Stomach (tissue), 9 donors: ENCODE results near the gene PCYT2. TPM values are rescaled to one million over a fixed set of nuclear protein-coding genes. Genes with fewer than 3 reads are reported as not detected.

ENCODE experiments used
- DNase-seq, 2 donors: peaks; one replicate each; pipeline versions ENCODE4 v3.0.0 to v3.0.0-alpha.2; 2013 to 2019
- H3K27ac ChIP-seq, 5 donors: fragments of 200-600 bp in 4 of 5; sonication (generic) in 4 of 5; one replicate each; pipeline ENCODE4 v1.5.1; 2013 to 2019; ENCODE audit warnings: mild to moderate bottlenecking in 1 of 5, moderate library complexity in 1 of 5
- H3K27me3 ChIP-seq, 3 donors: fragments of 200-600 bp; sonication (generic); one replicate each; pipeline ENCODE4 v1.5.1; 2017 to 2019; ENCODE audit warnings: mixed run types in 1 of 3
- H3K36me3 ChIP-seq, 4 donors: fragments of 200-600 bp; sonication (generic); 1 replicate in 3 of 4; 2 replicates in 1 of 4; pipeline ENCODE4 v1.5.1; 2016 to 2019
- H3K4me1 ChIP-seq, 4 donors: fragments of 200-600 bp; sonication (generic); one replicate each; pipeline ENCODE4 v1.5.1; 2016 to 2019
- H3K4me3 ChIP-seq, 4 donors: fragments of 200-600 bp; sonication (generic) in 3 of 4; one replicate each; pipeline ENCODE4 v1.5.1; 2016 to 2019; ENCODE audit warnings: mild to moderate bottlenecking in 1 of 4
- H3K9me3 ChIP-seq, 4 donors: fragments of 200-600 bp; sonication (generic); one replicate each; pipeline ENCODE4 v1.5.1; 2016 to 2019
- EP300 ChIP-seq: sonication (generic); formaldehyde crosslinking; IDR thresholded peaks from one replicate; pipeline ENCODE4 v1.6.1; 2017; ENCODE audit warnings: antibody characterized with exemption
- POLR2A ChIP-seq, 4 donors: fragments of 450-650 bp; IDR thresholded peaks; one replicate each; pipeline ENCODE4 v1.6.1; 2016; ENCODE audit warnings: antibody characterized with exemption in 4 of 4, control low read depth in 2 of 4, mild to moderate bottlenecking in 1 of 4, moderate library complexity in 1 of 4
- POLR2AphosphoS5 ChIP-seq, 3 donors: sonication (generic); formaldehyde crosslinking; IDR thresholded peaks; one replicate each; pipeline ENCODE4 v1.6.1; 2016; ENCODE audit warnings: antibody characterized with exemption in 3 of 3
- WGBS, 5 donors: extraction: QIAGEN DNeasy Blood & Tissue Kit in 3 of 5; methylation state at CpG; one replicate each; pipeline versions ENCODE4 v1.1.5 to v1.1.7; 2013 to 2018; 5-methylcytosine and 5-hydroxymethylcytosine counted together
- intact Hi-C: fragments of 100-400 bp; cut with DNase I; formaldehyde crosslinking; loops from one replicate; pipeline ENCODE4 v1.15.1; 2023; ENCODE audit warnings: low total_unique reads
- polyA plus RNA-seq, 3 donors: library from polyadenylated mRNA; stranded (reverse); fragments of 200-250 nt; gene quantifications; one replicate each; pipeline ENCODE4 v1.2.3, GENCODE V29; 2013
- total RNA-seq, 5 donors: library from RNA; depleted of rRNA; stranded (reverse); fragments of >200 nt; gene quantifications; one replicate each; pipeline versions ENCODE4 v1.1.0 to v1.2.3, GENCODE V29; 2014 to 2016
- TF ChIP-seq, protein P1 (sequence below), 7 experiments: fragments of 450-650 bp in 4 of 7; fragments of 200-600 bp in 3 of 7; sonication (generic) in 3 of 7; IDR thresholded peaks; one replicate each; pipeline ENCODE4 v1.5.1; 2016 to 2019; ENCODE audit warnings: antibody characterized with exemption in 7 of 7, control low read depth in 2 of 7, mild to moderate bottlenecking in 1 of 7
- donor health status: healthy with polysubstance abuse.
- donor health status: Bipolar disorder and iron deficiency.
- donor health status: healthy.

The PCYT2 gene
- total and polyA plus RNA-seq, 8 donors = 17.5 to 119 (median 41.2) TPM

DNA sequence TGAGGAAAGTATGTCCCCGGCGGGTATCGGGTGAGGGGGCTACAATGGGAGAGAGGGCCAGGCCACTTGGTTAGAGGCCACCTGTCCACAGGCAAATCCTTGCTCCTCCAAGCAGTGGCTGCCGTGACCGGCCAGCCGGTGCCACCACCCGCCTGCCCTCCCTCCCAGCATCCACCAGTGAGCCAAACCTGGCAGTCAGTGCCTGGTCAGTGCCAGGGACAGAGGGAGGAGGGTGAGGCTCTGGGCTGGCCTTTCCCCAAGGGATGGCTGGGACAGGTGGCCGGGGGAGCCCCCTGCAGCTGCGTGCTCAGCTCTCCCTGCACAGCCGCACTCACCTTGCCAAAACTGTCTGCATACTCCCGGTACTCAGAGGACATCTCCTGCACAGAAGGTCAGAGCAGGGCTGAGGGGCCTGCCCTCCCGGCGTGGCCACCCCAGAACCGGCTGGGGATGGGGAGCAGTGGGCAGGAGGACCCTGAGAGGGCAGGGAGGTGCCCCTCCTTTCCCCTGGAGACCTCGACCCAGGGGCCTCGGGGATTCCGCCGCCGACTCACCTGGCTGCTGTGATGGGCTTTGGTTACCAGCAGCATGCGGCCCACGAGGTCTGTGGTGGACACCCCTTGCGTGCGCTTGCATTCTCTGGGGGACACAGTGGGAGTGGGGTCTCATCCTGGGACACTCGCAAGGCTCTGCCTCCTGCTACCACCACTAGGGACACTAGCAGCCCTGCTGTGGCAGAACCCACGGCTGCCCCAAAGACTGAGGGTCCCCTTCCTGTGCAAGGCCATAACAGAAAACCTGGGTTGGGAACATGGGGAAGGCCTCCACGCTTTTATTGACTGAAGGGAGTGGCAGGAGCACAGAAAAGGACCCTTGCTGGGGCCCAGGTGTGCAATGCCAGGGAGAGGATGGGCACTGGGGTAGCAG lies 3.7 kb downstream of the PCYT2 start:
- Histone ChIP-seq H3K27ac (no peak overlapping the region), H3K36me3 (peaks cover 42 to 71% (median 63%) of the 10 kb centered on the region in 4 donors), H3K9me3 (no peaks in the 10 kb centered on the region), H3K4me1 (peaks cover 11 to 50% (median 37%) of the 10 kb centered on the region in 4 donors), H3K27me3 (peaks cover 0 to 10% (median 5%) of the 10 kb centered on the region in 3 donors), H3K4me3 (no peak overlapping the region)
- TF ChIP-seq, protein P1, sequence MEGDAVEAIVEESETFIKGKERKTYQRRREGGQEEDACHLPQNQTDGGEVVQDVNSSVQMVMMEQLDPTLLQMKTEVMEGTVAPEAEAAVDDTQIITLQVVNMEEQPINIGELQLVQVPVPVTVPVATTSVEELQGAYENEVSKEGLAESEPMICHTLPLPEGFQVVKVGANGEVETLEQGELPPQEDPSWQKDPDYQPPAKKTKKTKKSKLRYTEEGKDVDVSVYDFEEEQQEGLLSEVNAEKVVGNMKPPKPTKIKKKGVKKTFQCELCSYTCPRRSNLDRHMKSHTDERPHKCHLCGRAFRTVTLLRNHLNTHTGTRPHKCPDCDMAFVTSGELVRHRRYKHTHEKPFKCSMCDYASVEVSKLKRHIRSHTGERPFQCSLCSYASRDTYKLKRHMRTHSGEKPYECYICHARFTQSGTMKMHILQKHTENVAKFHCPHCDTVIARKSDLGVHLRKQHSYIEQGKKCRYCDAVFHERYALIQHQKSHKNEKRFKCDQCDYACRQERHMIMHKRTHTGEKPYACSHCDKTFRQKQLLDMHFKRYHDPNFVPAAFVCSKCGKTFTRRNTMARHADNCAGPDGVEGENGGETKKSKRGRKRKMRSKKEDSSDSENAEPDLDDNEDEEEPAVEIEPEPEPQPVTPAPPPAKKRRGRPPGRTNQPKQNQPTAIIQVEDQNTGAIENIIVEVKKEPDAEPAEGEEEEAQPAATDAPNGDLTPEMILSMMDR (IDR thresholded peaks at IDR 0.05) = no peak
- TF ChIP-seq POLR2AphosphoS5 (IDR thresholded peaks at IDR 0.05) (no peak), POLR2A (IDR thresholded peaks at IDR 0.05) (no peak), EP300 (no peak)
- 91 to 95% (median 93%) methylated on average over 20 to 26 of the region's 26 CpGs for WGBS, 5 donors
- DNase-seq = no peak
- intact Hi-C loops = no loop called here

DNA sequence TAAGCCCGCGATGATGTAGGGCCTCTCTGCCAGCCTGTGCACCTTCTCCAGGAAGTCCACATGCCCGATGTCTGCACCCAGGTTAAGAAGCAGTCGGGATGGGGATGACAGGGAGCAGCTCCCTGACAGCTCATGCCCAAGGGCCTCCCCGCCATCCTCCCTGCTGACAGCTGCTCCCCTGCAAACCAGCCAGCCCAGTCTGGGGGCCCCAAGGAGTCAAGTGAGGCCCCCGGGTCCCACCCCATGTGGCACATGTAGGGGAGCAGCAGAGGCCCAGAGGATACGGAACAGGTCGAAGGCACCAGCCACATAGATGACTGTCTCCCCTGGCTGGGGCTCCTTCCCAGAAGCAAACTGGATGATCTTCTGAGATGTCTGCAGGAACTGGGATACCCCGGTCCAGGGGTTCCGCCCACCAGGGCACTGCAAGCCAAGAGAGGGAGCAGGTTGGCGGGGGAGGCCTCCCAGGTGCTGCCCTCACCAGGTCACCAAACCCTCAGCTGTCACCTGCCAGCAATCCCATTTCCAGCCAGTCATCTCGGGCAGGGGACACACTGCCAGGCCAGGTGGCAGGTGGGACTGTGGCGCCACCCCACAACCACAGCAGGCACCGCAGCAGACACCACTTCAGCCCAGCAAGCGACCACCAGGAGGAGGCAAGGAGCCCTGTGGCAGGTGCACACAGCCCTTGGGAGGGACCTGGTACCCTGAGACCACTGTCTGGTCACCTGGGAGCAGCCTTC lies 4.6 kb downstream of the PCYT2 start:
- no peak for DNase-seq
- 83 to 94% (median 91%) methylated on average over 7 to 15 of the region's 15 CpGs for WGBS, 5 donors
- intact Hi-C loops = no loop called here

DNA sequence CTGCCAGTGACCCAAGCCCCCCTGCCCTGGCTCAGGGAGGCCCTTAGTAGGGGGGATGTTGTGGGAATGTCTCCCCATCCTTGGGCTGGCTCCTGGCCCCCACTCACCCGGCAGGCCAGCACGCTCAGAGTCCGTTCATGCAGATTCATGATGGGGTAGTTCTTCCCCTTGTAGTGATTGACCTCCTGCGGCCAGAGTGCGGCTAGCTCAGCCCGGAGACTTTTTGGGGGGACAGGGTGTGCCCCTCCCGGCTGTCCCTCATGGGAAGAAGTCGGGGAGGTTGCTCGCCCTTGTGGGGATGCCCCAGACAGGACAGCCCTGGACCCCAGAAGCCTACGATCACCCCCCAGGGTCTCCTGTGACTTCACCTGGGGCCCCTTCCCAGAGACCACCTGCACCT lies 5.2 kb downstream of the PCYT2 start:
- TF ChIP-seq, protein P1 (IDR thresholded peaks at IDR 0.05) = no peak
- TF ChIP-seq EP300 (no peak), POLR2A (IDR thresholded peaks at IDR 0.05) (no peak), POLR2AphosphoS5 (IDR thresholded peaks at IDR 0.05) (no peak)
- no peak for DNase-seq

More for the DNA sequence above, 4.6 kb downstream of the PCYT2 start:
- Histone ChIP-seq H3K9me3 (no peaks in the 10 kb centered on the region), H3K4me1 (peaks cover 19 to 50% (median 37%) of the 10 kb centered on the region in 4 donors), H3K27ac (no peak overlapping the region), H3K36me3 (peaks cover 39 to 64% (median 56%) of the 10 kb centered on the region in 4 donors), H3K4me3 (no peak overlapping the region), H3K27me3 (peaks cover 0 to 18% (median 13%) of the 10 kb centered on the region in 3 donors)
- TF ChIP-seq POLR2AphosphoS5 (IDR thresholded peaks at IDR 0.05) (no peak), POLR2A (IDR thresholded peaks at IDR 0.05) (no peak), EP300 (no peak)
- TF ChIP-seq, protein P1 (IDR thresholded peaks at IDR 0.05) = no peak

DNA sequence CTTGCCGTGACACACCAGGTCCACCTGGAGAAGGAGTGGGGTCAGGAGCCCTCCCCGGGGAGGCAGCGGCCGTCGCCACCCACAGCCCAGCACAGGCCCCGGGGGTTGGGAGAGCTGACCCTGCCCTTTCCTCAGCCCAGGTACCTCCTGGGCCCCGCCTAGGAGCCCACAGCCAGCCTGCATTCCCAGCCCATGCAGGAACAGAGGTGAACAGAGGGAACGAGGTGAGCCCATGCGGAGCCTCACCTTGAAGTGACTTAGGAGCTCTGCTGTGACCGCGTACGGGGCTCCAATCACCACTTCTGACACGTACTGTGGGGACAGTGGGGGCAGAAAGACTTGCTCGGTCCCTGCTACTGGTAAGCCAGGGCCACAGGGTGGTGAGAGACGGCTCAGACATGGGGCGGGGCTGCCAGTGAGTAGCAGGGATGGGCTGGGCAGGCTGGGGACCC lies 5.7 kb downstream of the PCYT2 start:
- no peak overlapping the region for H3K4me3 ChIP-seq
- H3K36me3 ChIP-seq = peaks cover 39 to 66% (median 59%) of the 10 kb centered on the region in 4 donors
- peaks cover 0 to 25% (median 17%) of the 10 kb centered on the region in 3 donors for H3K27me3 ChIP-seq
- 90 to 98% (median 93%) methylated on average over 8 to 16 of the region's 16 CpGs for WGBS, 5 donors
- peaks cover 18 to 47% (median 35%) of the 10 kb centered on the region in 4 donors for H3K4me1 ChIP-seq
- no peak overlapping the region for H3K27ac ChIP-seq
- intact Hi-C loops = no loop called here
- no peak for TF ChIP-seq POLR2A (IDR thresholded peaks at IDR 0.05)
- TF ChIP-seq, protein P1 (IDR thresholded peaks at IDR 0.05) = no peak
- TF ChIP-seq EP300 = no peak
- TF ChIP-seq POLR2AphosphoS5 (IDR thresholded peaks at IDR 0.05) = no peak
- H3K9me3 ChIP-seq = no peaks in the 10 kb centered on the region
- no peak for DNase-seq

More for the DNA sequence above, 5.2 kb downstream of the PCYT2 start:
- Histone ChIP-seq H3K9me3 (no peaks in the 10 kb centered on the region), H3K4me1 (peaks cover 20 to 52% (median 39%) of the 10 kb centered on the region in 4 donors), H3K36me3 (peaks cover 39 to 64% (median 56%) of the 10 kb centered on the region in 4 donors), H3K27me3 (peaks cover 0 to 24% (median 17%) of the 10 kb centered on the region in 3 donors), H3K4me3 (no peak overlapping the region), H3K27ac (no peak overlapping the region)
- WGBS, 5 donors = 94 to 97% (median 96%) methylated on average over 6 to 10 of the region's 10 CpGs; no CpG with 5 or more reads in 1 of the 5 donors
- intact Hi-C loops = no loop called here
